ENCODE measurements around the gene EARS2. TPM values are rescaled to one million over a fixed set of nuclear protein-coding genes. Genes with fewer than 3 reads are reported as not detected.

Gene EARS2
- total and polyA plus RNA-seq, 2 of the 8 experiments (the other 6 are each of a cell fraction or from before 2014, with no cell fraction given) = 47.8 to 111 TPM

GRCh38 chr16:23494188-23494587, 63.0 kb downstream of the EARS2 start:
- Histone ChIP-seq H2AFZ (ENCODE audit: low read length) (no peak overlapping the region), H3K14ac (ENCODE audit: insufficient read length) (no peak overlapping the region), H2AK5ac (ENCODE audit: low read depth, low read length) (no peak overlapping the region), H3K18ac (ENCODE audit: extremely low read depth, low read length) (no peak overlapping the region), H3K4me1 (replicated peaks in 1 of 4; ENCODE audit: control insufficient read depth in 3 of 4, insufficient read depth in 4 of 4, low read length in 3 of 4) (peaks cover 0 to 5% (median 0%) of the 10 kb centered on the region in 4 experiments; a peak in 2 of 7 replicates), H3K36me3 (ENCODE audit: control insufficient read depth in 2 of 4, insufficient read depth in 4 of 4, low read length in 3 of 4) (peaks cover 31 to 62% (median 56%) of the 10 kb centered on the region in 4 experiments), H4K8ac (ENCODE audit: extremely low read depth, insufficient read depth, low read length) (peak overlapping the region; percentile 6; the same call in 1 of the 2 replicates), H2BK120ac (replicated peaks; ENCODE audit: low read depth, low read length) (no peak overlapping the region), H2BK5ac (ENCODE audit: low read depth, low read length) (no peak overlapping the region), H3K23ac (ENCODE audit: insufficient read length) (no peak overlapping the region), H3K79me1 (ENCODE audit: low read depth, low read length) (peaks cover 8% of the 10 kb centered on the region; the same call in 1 of the 2 replicates), H3K4me3 (ENCODE audit: extremely low read depth in 1 of 4, insufficient read depth in 2 of 4, low read depth in 3 of 4, low read length in 4 of 4) (no peak overlapping the region), H3K4me2 (ENCODE audit: insufficient read depth in 1 of 2, low read depth in 2 of 2, low read length in 2 of 2) (no peak overlapping the region), H3K9me3 (ENCODE audit: insufficient read depth in 2 of 2, low read depth in 1 of 2, low read length in 1 of 2) (no peaks in the 10 kb centered on the region), H2BK15ac (ENCODE audit: low read length) (no peak overlapping the region), H4K5ac (ENCODE audit: insufficient read length, low read depth, low read length) (no peak overlapping the region), H2BK12ac (ENCODE audit: low read depth, low read length) (no peak overlapping the region), H3K79me2 (ENCODE audit: control insufficient read depth in 1 of 2, insufficient read depth in 2 of 2, low read length in 2 of 2) (peaks cover 0 to 33% of the 10 kb centered on the region in 2 experiments; a peak in 3 of 4 replicates), H3K9ac (replicated peaks in 1 of 4; ENCODE audit: extremely low read depth in 1 of 4, low read depth in 3 of 4, low read length in 3 of 4) (no peak overlapping the region), H2BK20ac (ENCODE audit: low read length) (no peak overlapping the region), H3K56ac (replicated peaks; ENCODE audit: insufficient read length, low read depth, low read length) (no peak overlapping the region), H4K91ac (replicated peaks; ENCODE audit: insufficient read length, low read length) (no peak overlapping the region), H4K20me1 (replicated peaks in 1 of 2; ENCODE audit: control insufficient read depth in 1 of 2, insufficient read depth in 2 of 2, low read length in 2 of 2) (peaks cover 17 to 25% of the 10 kb centered on the region in 2 experiments), H3K23me2 (ENCODE audit: low read depth, low read length) (no peaks in the 10 kb centered on the region), H3K27me3 (replicated peaks in 1 of 4; ENCODE audit: control insufficient read depth in 3 of 4, extremely low read depth in 1 of 4, insufficient read depth in 3 of 4, low read length in 3 of 4) (no peaks in the 10 kb centered on the region), H3K4ac (replicated peaks; ENCODE audit: insufficient read length, low read depth, low read length) (no peak overlapping the region), H3K27ac (ENCODE audit: low read depth, low read length) (no peak overlapping the region)
- ChIA-PET CTCF (ENCODE audit: partially characterized antibody) (interaction anchor here (1.5 kb wide), 1 partner anchor 41 kb away, joined by 3 read pairs; the partner anchor contains the start of gene COG7), POLR2A (ENCODE audit: partially characterized antibody) (interaction anchor here (8.6 kb wide), 1 partner anchor 15 kb away, joined by 63 read pairs; the partner anchor contains the start of gene GGA2)
- WGBS, 2 experiments (ENCODE audit: extremely low coverage in 1 of 2, insufficient coverage in 1 of 2, insufficient read length in 1 of 2, insufficient replicate concordance in 2 of 2, low coverage in 1 of 2, low lambda C conversion rate in 2 of 2, missing lambda C conversion rate in 1 of 2) = 89% methylated on average over 11 of the region's 11 CpGs; no CpG with 5 or more reads in 1 of the 2 experiments
- FAIRE-seq (no peak), DNase-seq (ENCODE audit: low read depth in 1 of 2, low spot score in 2 of 2) (no peak)
- TF ChIP-seq HDAC6 (IDR thresholded peaks at IDR 0.05; ENCODE audit: low read depth, low read length) (no peak), CBX5 (IDR thresholded peaks at IDR 0.05; ENCODE audit: low read depth, low read length) (no peak), CHD1 (IDR thresholded peaks at IDR 0.05; ENCODE audit: low read depth, low read length) (no peak), TEAD4 (IDR thresholded peaks at IDR 0.05; ENCODE audit: low read depth, low read length) (no peak), RBBP5 (IDR thresholded peaks at IDR 0.05; ENCODE audit: borderline replicate concordance, low read depth, low read length) (no peak), CEBPB (IDR thresholded peaks at IDR 0.05; ENCODE audit: low read depth, low read length) (no peak), POU5F1 (IDR thresholded peaks at IDR 0.05; ENCODE audit: low read depth, low read length) (no peak), BRCA1 (IDR thresholded peaks at IDR 0.05; ENCODE audit: low read depth, low read length) (no peak), BACH1 (IDR thresholded peaks at IDR 0.05; ENCODE audit: low read length) (no peak), TAF1 (IDR thresholded peaks at IDR 0.05; ENCODE audit: low read depth, low read length) (no peak), PHF8 (conservative IDR thresholded peaks at IDR 0.05; ENCODE audit: low read depth, low read length) (no peak), ATF3 (IDR thresholded peaks at IDR 0.05; ENCODE audit: insufficient read depth, low read depth, low read length) (no peak), SAP30 (IDR thresholded peaks at IDR 0.05; ENCODE audit: insufficient read depth, insufficient replicate concordance, low read length) (no peak)
